Mesendoderm (in vitro differentiated cells): ENCODE measurements around the gene MRAP2.

Source experiments
- DNase-seq: peaks from one replicate; pipeline ENCODE4 v3.0.0; 2013
- H2AK5ac ChIP-seq: 2 replicates; pipeline ENCODE4 v1.6.1; 2013; ENCODE audit warnings: low read length, inconsistent platforms
- H2BK120ac ChIP-seq: 2 replicates; pipeline ENCODE4 v1.6.1; 2013; ENCODE audit warnings: low read depth, mild to moderate bottlenecking, low read length, moderate library complexity, mixed read lengths
- H2BK15ac ChIP-seq: replicated peaks from 2 replicates; pipeline ENCODE4 v1.6.1; 2013; ENCODE audit warnings: low read depth, mild to moderate bottlenecking, moderate library complexity
- H2BK5ac ChIP-seq: 2 replicates; pipeline ENCODE4 v1.6.1; 2013; ENCODE audit warnings: low read length, inconsistent platforms
- H3K18ac ChIP-seq: 2 replicates; pipeline ENCODE4 v1.6.1; 2013; ENCODE audit warnings: mild to moderate bottlenecking, low read length, mixed read lengths
- H3K23ac ChIP-seq: one replicate; pipeline ENCODE4 v1.6.1; 2013; ENCODE audit warnings: low read length
- H3K27ac ChIP-seq: 2 replicates; pipeline ENCODE4 v1.5.1; 2013; ENCODE audit warnings: low read depth, mild to moderate bottlenecking, inconsistent platforms, low read length, moderate library complexity
- H3K27me3 ChIP-seq: 2 replicates; pipeline ENCODE4 v1.6.1; 2013; ENCODE audit warnings: low read length, control low read depth, mild to moderate bottlenecking, inconsistent platforms; ENCODE audit not compliant: insufficient read depth, poor library complexity
- H3K36me3 ChIP-seq: 2 replicates; pipeline ENCODE4 v1.6.1; 2013; ENCODE audit warnings: low read length, inconsistent platforms; ENCODE audit not compliant: control insufficient read depth, insufficient read depth
- H3K4ac ChIP-seq: one replicate; pipeline ENCODE4 v1.6.1; 2013; ENCODE audit warnings: low read depth, mild to moderate bottlenecking, low read length, moderate library complexity
- H3K4me1 ChIP-seq: 2 replicates; pipeline ENCODE4 v1.6.1; 2013; ENCODE audit warnings: low read depth, low read length, inconsistent platforms; ENCODE audit not compliant: control insufficient read depth
- H3K4me2 ChIP-seq: 2 replicates; pipeline ENCODE4 v1.6.1; 2013; ENCODE audit warnings: low read length
- H3K4me3 ChIP-seq: 2 replicates; pipeline ENCODE4 v1.5.1; 2013; ENCODE audit warnings: mild to moderate bottlenecking, low read length
- H3K56ac ChIP-seq: one replicate; pipeline ENCODE4 v1.6.1; 2013; ENCODE audit warnings: low read length
- H3K79me1 ChIP-seq: 2 replicates; pipeline ENCODE4 v1.6.1; 2013; ENCODE audit warnings: low read length, inconsistent platforms
- H3K79me2 ChIP-seq: 2 replicates; pipeline ENCODE4 v1.6.1; 2013; ENCODE audit warnings: mild to moderate bottlenecking, low read length; ENCODE audit not compliant: control insufficient read depth, insufficient read depth
- H3K9ac ChIP-seq: 2 replicates; pipeline ENCODE4 v1.6.1; 2013; ENCODE audit warnings: low read length, inconsistent platforms
- H4K5ac ChIP-seq: one replicate; pipeline ENCODE4 v1.6.1; 2013; ENCODE audit warnings: low read length
- H4K8ac ChIP-seq: one replicate; pipeline ENCODE4 v1.6.1; 2013; ENCODE audit warnings: low read depth, mild to moderate bottlenecking, control low read depth, low read length, moderate library complexity
- WGBS: extraction: QIAGEN DNeasy Blood & Tissue Kit; methylation state at CpG from one replicate; pipeline ENCODE4 v1.1.7; 2013; ENCODE audit warnings: low lambda C conversion rate, missing lambda C conversion rate; ENCODE audit not compliant: insufficient coverage; ENCODE audit errors: extremely low coverage; 5-methylcytosine and 5-hydroxymethylcytosine counted together

The MRAP2 gene

DNA sequence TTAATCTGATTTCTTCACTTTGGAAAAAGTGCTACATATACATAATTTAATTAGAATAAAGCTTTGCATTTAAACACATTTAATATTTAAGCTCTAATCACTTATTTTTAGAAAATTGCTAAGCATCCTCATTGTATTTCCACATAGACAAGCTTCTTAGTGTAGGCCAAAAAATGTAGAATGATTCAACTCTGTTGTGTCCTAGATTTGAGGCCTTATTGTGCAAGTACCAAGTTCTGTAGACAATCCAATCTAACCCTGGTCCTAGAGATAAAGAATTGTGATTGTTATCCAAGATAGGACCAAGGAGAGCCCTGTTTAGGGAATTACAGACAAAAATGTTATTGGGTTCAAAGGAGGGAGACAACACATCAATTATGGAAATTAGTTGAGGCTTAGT lies 27.6 kb downstream of the MRAP2 start:
- Histone ChIP-seq H3K56ac (no peak overlapping the region), H3K9ac (no peak overlapping the region), H4K5ac (no peak overlapping the region), H3K79me1 (no peaks in the 10 kb centered on the region), H2BK15ac (no peak overlapping the region), H3K18ac (no peak overlapping the region), H3K23ac (no peak overlapping the region), H3K4ac (no peak overlapping the region), H3K4me2 (no peak overlapping the region), H3K4me3 (no peak overlapping the region), H4K8ac (no peak overlapping the region), H3K4me1 (peaks cover 8% of the 10 kb centered on the region), H3K36me3 (no peaks in the 10 kb centered on the region), H2BK120ac (no peak overlapping the region), H2BK5ac (no peak overlapping the region), H3K27me3 (no peaks in the 10 kb centered on the region), H2AK5ac (no peak overlapping the region), H3K79me2 (no peaks in the 10 kb centered on the region), H3K27ac (no peak overlapping the region)
- no peak for DNase-seq

DNA sequence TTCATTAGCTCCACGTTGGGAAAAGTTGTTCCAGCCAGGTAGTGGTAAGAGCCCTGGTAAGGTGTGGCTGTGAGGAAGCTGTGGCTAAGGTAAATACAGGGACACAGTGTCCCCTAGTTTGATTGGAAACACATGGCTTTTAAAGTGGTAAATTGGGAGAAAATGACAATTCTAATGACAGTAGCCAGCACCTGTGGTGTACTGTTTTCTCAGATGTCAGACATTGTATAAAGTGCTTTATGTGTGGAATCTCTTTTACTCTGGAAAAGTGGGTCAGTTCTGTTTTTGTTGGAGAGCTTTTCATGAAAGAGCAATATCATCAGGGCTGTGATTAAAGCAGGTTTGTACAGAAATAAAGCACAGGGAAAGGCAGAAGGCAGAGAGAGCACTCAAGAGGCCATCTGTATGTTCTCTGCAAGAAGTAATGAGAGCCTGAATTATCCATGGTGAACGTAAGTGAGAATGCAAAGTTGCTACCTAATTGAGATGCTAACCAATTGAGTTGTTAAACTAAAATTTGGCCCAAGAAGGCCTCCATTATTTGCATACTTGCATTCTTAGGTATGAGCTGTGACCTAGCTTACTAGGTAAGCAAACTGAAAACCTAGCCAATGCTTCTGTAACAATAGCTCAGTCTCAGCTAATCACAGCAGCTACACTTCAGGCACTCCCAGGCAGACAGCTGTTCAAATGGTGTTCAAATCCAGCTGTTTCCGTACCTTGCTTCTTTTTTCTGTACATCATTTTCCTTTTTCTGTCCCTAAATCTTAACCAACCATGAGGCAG lies 28.2 kb downstream of the MRAP2 start:
- peak overlapping the region; percentile 27 for H2AK5ac ChIP-seq
- H3K18ac ChIP-seq: no peak overlapping the region
- no peaks in the 10 kb centered on the region for H3K36me3 ChIP-seq
- H4K5ac ChIP-seq: no peak overlapping the region
- H3K56ac ChIP-seq: no peak overlapping the region
- H3K79me1 ChIP-seq: no peaks in the 10 kb centered on the region
- no peak overlapping the region for H2BK15ac ChIP-seq
- H3K27me3 ChIP-seq: no peaks in the 10 kb centered on the region
- no peak overlapping the region for H3K9ac ChIP-seq
- H3K4me2 ChIP-seq: no peak overlapping the region
- H3K4me3 ChIP-seq: no peak overlapping the region
- no peak overlapping the region for H4K8ac ChIP-seq
- H3K79me2 ChIP-seq: no peaks in the 10 kb centered on the region
- no peak overlapping the region for H2BK120ac ChIP-seq
- no peak overlapping the region for H3K4ac ChIP-seq
- no peak overlapping the region for H3K23ac ChIP-seq
- no peak for DNase-seq
- H3K27ac ChIP-seq: no peak overlapping the region
- H3K4me1 ChIP-seq: peaks cover 8% of the 10 kb centered on the region
- WGBS: no CpG with 5 or more reads among the region's 3 CpGs
- H2BK5ac ChIP-seq: no peak overlapping the region

DNA sequence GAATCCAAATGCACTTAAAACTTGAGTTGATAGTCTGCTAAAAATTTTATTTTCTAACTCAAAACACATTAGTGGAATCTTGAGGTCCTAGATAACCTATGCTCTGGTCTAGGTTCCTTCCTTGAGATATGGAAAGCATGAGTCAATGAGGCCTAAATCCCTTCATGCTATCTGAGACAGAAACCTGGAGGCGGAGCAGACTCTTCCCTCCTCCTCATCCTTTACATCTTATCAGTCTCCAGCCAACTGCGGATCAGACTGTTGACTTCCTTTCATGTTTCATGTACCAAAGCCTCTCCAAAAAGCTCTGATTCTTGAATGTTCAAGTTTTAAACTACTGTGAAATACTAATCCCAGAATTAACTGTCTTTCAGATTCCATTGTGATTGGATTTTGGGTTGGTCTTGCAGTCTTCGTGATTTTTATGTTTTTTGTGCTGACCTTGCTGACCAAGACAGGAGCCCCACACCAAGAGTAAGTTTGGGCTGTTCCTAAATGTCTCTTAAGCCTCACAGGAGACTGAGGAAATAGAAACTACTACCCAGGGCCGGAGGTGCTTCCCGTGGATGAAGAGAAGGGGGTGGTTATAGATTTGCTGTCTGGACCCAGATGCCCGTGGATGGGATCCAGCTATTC lies 29.1 kb downstream of the MRAP2 start:
- Histone ChIP-seq H4K8ac (no peak overlapping the region), H2BK15ac (no peak overlapping the region), H3K4me2 (no peak overlapping the region), H3K4ac (no peak overlapping the region), H2BK120ac (peak overlapping the region; percentile 74), H3K79me1 (no peaks in the 10 kb centered on the region), H3K18ac (no peak overlapping the region), H2BK5ac (no peak overlapping the region), H3K56ac (no peak overlapping the region), H3K27ac (no peak overlapping the region), H3K4me3 (no peak overlapping the region), H3K4me1 (peaks cover 8% of the 10 kb centered on the region), H3K23ac (no peak overlapping the region), H4K5ac (no peak overlapping the region), H3K9ac (no peak overlapping the region), H3K27me3 (no peaks in the 10 kb centered on the region), H3K79me2 (no peaks in the 10 kb centered on the region), H3K36me3 (no peaks in the 10 kb centered on the region), H2AK5ac (no peak overlapping the region)
- WGBS: no CpG with 5 or more reads among the region's 6 CpGs
- DNase-seq: peak; percentile 79

DNA sequence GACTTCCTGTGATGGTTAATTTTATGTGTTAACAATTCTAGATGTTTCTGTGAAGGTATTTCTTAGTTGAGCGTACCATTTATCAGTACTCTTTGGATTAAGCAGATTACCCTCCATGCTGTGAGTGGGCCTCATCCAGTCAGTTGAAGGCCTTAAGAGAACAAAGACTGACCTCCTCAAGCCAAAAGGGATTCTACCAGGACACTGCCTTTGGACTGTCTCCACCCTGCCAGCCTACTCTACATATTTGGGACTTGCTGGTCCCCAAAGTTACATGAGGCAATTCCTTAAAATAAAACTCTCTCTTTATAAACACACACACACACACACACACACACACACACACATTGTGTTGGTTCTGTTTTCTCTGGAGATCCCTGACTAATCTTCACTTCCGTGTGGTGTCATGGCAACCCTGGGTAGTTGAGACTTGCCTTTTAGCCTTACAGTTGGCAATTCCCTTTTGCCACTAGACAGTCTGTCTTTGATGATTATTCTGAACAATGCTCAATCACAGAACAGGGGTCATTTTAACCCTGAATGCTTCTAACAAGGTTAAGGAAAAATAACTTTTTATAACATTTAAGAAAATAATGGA lies 32.2 kb downstream of the MRAP2 start:
- no CpG with 5 or more reads among the region's 2 CpGs for WGBS

DNA sequence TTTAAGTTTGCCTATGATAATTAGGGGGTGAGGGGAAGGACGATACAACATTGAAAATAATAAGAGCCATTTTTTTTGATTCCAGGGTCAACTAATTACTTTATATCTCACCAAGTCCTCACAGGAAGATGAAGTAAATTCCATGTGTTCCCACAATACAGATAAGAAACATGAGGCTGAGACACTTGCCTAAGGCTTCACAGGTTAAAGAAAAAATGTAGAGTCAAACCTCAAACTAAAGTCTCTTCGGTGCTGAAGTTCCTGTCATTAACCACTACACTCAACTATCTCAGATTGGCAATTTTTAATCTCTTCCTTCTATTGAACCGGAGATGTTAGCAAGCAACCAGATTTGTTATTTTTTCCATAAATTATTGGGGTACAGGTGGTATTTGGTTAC lies 33.0 kb downstream of the MRAP2 start:
- Histone ChIP-seq H3K18ac (no peak overlapping the region), H3K4me3 (no peak overlapping the region), H3K4me2 (no peak overlapping the region), H3K27ac (no peak overlapping the region), H3K4me1 (peaks cover 6% of the 10 kb centered on the region), H3K36me3 (no peaks in the 10 kb centered on the region), H2BK15ac (no peak overlapping the region), H3K79me1 (no peaks in the 10 kb centered on the region), H2BK120ac (no peak overlapping the region), H3K4ac (no peak overlapping the region), H3K9ac (no peak overlapping the region), H3K23ac (no peak overlapping the region), H3K79me2 (no peaks in the 10 kb centered on the region), H3K27me3 (no peaks in the 10 kb centered on the region), H4K8ac (no peak overlapping the region), H2BK5ac (no peak overlapping the region), H3K56ac (no peak overlapping the region), H2AK5ac (no peak overlapping the region), H4K5ac (no peak overlapping the region)
- no CpG with 5 or more reads among the region's 3 CpGs for WGBS
- DNase-seq: no peak

More for the DNA sequence above, 32.2 kb downstream of the MRAP2 start:
- H3K4me2 ChIP-seq: no peak overlapping the region
- H3K36me3 ChIP-seq: no peaks in the 10 kb centered on the region
- H2AK5ac ChIP-seq: no peak overlapping the region
- H3K27ac ChIP-seq: no peak overlapping the region
- H3K27me3 ChIP-seq: no peaks in the 10 kb centered on the region
- H3K9ac ChIP-seq: no peak overlapping the region
- H3K23ac ChIP-seq: no peak overlapping the region
- H2BK120ac ChIP-seq: no peak overlapping the region
- no peaks in the 10 kb centered on the region for H3K79me2 ChIP-seq
- no peaks in the 10 kb centered on the region for H3K79me1 ChIP-seq
- no peak overlapping the region for H4K5ac ChIP-seq
- H4K8ac ChIP-seq: no peak overlapping the region
- H3K18ac ChIP-seq: no peak overlapping the region
- DNase-seq: no peak
- no peak overlapping the region for H2BK15ac ChIP-seq
- peak overlapping the region; percentile 31 for H3K4ac ChIP-seq
- H3K4me3 ChIP-seq: no peak overlapping the region
- no peak overlapping the region for H3K56ac ChIP-seq
- no peak overlapping the region for H2BK5ac ChIP-seq
- H3K4me1 ChIP-seq: peaks cover 8% of the 10 kb centered on the region
